ENCODE measurements around the gene CRCP.
"Not testable (repeated sequence)": the region's sequence is repeated elsewhere in the genome, so short reads cannot be mapped to it uniquely, and the experiment has no call there.

Gene CRCP

GRCh38 chr7:66114743-66115649, at the start of gene CRCP:
TSS of gene CRCP (plus strand) at chr7:66114847. CDS start at chr7:66114963, 116 bp downstream.
- ChIA-PET CTCF (interaction anchor here (1.0 to 1.4 kb wide), 2 partner anchors 10 to 379 kb away, joined by 3 to 4 read pairs; no protein-coding TSS in a partner anchor), POLR2A (interaction anchor here (1.1 kb wide), 1 partner anchor 39 kb away, joined by 4 read pairs; the partner anchor contains the start of gene ASL)
- peak; percentile 11 for TF ChIP-seq CTCF (IDR thresholded peaks at IDR 0.05; ENCODE audit: control extremely low read depth, extremely low read depth, low read depth, missing control alignments)
- peak; percentile 92 for DNase-seq (ENCODE audit: extremely low spot score)

GRCh38 chr7:66069732-66070131, 44.9 kb upstream of the CRCP start:
- ChIA-PET CTCF (interaction anchor here (1.4 to 2.4 kb wide), 2 partner anchors 16 to 39 kb away, joined by 4 to 6 read pairs; no protein-coding TSS in a partner anchor), POLR2A (interaction anchor here (0.6 kb wide), 1 partner anchor 19 kb away, joined by 3 read pairs; no protein-coding TSS in a partner anchor)
- DNase-seq (ENCODE audit: extremely low spot score), result no peak
- no peak for TF ChIP-seq CTCF (IDR thresholded peaks at IDR 0.05; ENCODE audit: control extremely low read depth, extremely low read depth, low read depth, missing control alignments)

GRCh38 chr7:66070222-66070621, 44.4 kb upstream of the CRCP start:
- no peak for TF ChIP-seq CTCF (IDR thresholded peaks at IDR 0.05; ENCODE audit: control extremely low read depth, extremely low read depth, low read depth, missing control alignments)
- ChIA-PET POLR2A (interaction anchor here (0.6 kb wide), 1 partner anchor 19 kb away, joined by 3 read pairs; no protein-coding TSS in a partner anchor), CTCF (interaction anchor here (1.4 to 2.4 kb wide), 2 partner anchors 17 to 39 kb away, joined by 4 to 6 read pairs; no protein-coding TSS in a partner anchor)
- DNase-seq (ENCODE audit: extremely low spot score), result no peak

GRCh38 chr7:66072208-66072607, 42.4 kb upstream of the CRCP start:
- DNase-seq (ENCODE audit: extremely low spot score); POLR2A ChIA-PET: not testable (repeated sequence)
- CTCF ChIA-PET, result interaction anchor here (1.3 to 2.4 kb wide), 3 partner anchors 11 to 41 kb away, joined by 4 to 8 read pairs (median 6); no protein-coding TSS in a partner anchor

- DNase-seq (ENCODE audit: extremely low spot score), result peak; percentile 100
- no peak for TF ChIP-seq CTCF (IDR thresholded peaks at IDR 0.05; ENCODE audit: control extremely low read depth, extremely low read depth, low read depth, missing control alignments)
- ChIA-PET POLR2A (interaction anchor here (0.6 to 1.0 kb wide), 6 partner anchors 12 to 499 kb away, joined by 3 to 5 read pairs (median 4); no protein-coding TSS in a partner anchor), CTCF (interaction anchor here (0.6 to 1.8 kb wide), 5 partner anchors 8 to 829 kb away, joined by 3 to 5 read pairs (median 3); partner anchors contain the start of gene TPST1)
Observed at GRCh38 chr7:66075590-66076461, 38.8 kb upstream of the CRCP start, which contains the start of gene ASL. TSS of gene ASL (plus strand) at chr7:66075819. CDS start at chr7:66076082, 263 bp downstream.

GRCh38 chr7:66076462-66077329, 38.0 kb upstream of the CRCP start:
- ChIA-PET POLR2A (interaction anchor here (0.6 to 1.0 kb wide), 2 partner anchors 21 to 498 kb away, joined by 3 to 4 read pairs; no protein-coding TSS in a partner anchor), CTCF (interaction anchor here (0.6 to 1.8 kb wide), 2 partner anchors 32 to 46 kb away, joined by 3 to 5 read pairs; no protein-coding TSS in a partner anchor)
- no peak for DNase-seq (ENCODE audit: extremely low spot score)
- no peak for TF ChIP-seq CTCF (IDR thresholded peaks at IDR 0.05; ENCODE audit: control extremely low read depth, extremely low read depth, low read depth, missing control alignments)

Data from GM10248 (cell line).